Esophagus (tissue), 2 donors: ENCODE measurements around the gene SYNPR. TPM values are rescaled to one million over a fixed set of nuclear protein-coding genes. Genes with fewer than 3 reads are reported as not detected.

ENCODE experiments used
- H3K27ac ChIP-seq, 2 donors: one replicate each; pipeline ENCODE4 v1.5.1; 2013; ENCODE audit warnings: low read depth in 2 of 2, mild to moderate bottlenecking in 2 of 2, inconsistent platforms in 1 of 2, low read length in 1 of 2, moderate library complexity in 1 of 2
- H3K27me3 ChIP-seq, 2 donors: one replicate each; pipeline ENCODE4 v1.6.1; 2013; ENCODE audit warnings: low read length in 2 of 2, control low read depth in 1 of 2, mild to moderate bottlenecking in 1 of 2; ENCODE audit not compliant: insufficient read depth in 2 of 2, control insufficient read depth in 1 of 2
- H3K36me3 ChIP-seq, 2 donors: one replicate each; pipeline ENCODE4 v1.6.1; 2013; ENCODE audit warnings: low read length in 1 of 2; ENCODE audit not compliant: control insufficient read depth in 2 of 2, insufficient read depth in 2 of 2
- H3K4me1 ChIP-seq, 2 donors: one replicate each; pipeline ENCODE4 v1.6.1; 2013; ENCODE audit warnings: low read length in 1 of 2; ENCODE audit not compliant: control insufficient read depth in 2 of 2, insufficient read depth in 2 of 2
- H3K4me3 ChIP-seq, 2 donors: one replicate each; pipeline ENCODE4 v1.5.1; 2013; ENCODE audit warnings: low read length in 2 of 2, mild to moderate bottlenecking in 2 of 2, low read depth in 1 of 2, moderate library complexity in 1 of 2
- H3K9me3 ChIP-seq, 2 donors: one replicate each; pipeline ENCODE4 v1.6.1; 2013; ENCODE audit warnings: mild to moderate bottlenecking in 2 of 2, low read depth in 1 of 2, low read length in 1 of 2, moderate library complexity in 1 of 2; ENCODE audit not compliant: control insufficient read depth in 2 of 2, insufficient read depth in 1 of 2
- WGBS, 2 donors: extraction: QIAGEN DNeasy Blood & Tissue Kit; methylation state at CpG; one replicate each; pipeline ENCODE4 v1.1.7; 2013; 5-methylcytosine and 5-hydroxymethylcytosine counted together
- polyA plus RNA-seq, 2 donors: library from polyadenylated mRNA; stranded (reverse); fragments of 200-250 nt; gene quantifications; one replicate each; pipeline ENCODE4 v1.2.3, GENCODE V29; 2013
- donor health status: healthy with polysubstance abuse.
- donor health status: Bipolar disorder and iron deficiency.

SYNPR gene
- polyA plus RNA-seq, 2 donors = not detected

- Histone ChIP-seq H3K4me3 (no peak overlapping the region), H3K4me1 (no peaks in the 10 kb centered on the region), H3K36me3 (no peaks in the 10 kb centered on the region), H3K27me3 (no peaks in the 10 kb centered on the region), H3K9me3 (no peaks in the 10 kb centered on the region), H3K27ac (no peak overlapping the region)
Observed at GRCh38 chr3:63295806-63296205, 17.7 kb downstream of the SYNPR start.

DNA sequence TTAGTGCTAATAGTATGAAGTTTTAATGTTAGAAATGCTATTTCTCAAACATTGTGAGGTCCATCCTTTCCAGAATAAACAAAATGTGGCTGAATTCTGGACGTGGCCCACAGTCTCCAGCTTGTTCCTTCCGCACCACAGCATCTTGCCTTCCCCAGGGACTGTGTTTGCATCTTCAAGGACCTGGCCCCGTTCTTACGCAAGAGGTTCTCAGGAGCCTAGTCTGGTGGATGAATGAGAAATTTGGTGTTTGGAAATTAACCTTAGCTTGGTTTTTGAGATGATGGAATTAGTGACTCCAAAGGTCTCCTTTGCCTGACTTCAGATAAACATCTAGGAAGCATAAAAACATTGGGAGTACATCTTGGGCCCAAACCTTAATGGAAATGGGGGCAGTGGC lies 18.1 kb downstream of the SYNPR start:
- 76 to 88% methylated on average over 4 of the region's 4 CpGs for WGBS, 2 donors
- Histone ChIP-seq H3K27me3 (no peaks in the 10 kb centered on the region), H3K27ac (no peak overlapping the region), H3K36me3 (no peaks in the 10 kb centered on the region), H3K4me1 (no peaks in the 10 kb centered on the region), H3K9me3 (no peaks in the 10 kb centered on the region), H3K4me3 (no peak overlapping the region)

DNA sequence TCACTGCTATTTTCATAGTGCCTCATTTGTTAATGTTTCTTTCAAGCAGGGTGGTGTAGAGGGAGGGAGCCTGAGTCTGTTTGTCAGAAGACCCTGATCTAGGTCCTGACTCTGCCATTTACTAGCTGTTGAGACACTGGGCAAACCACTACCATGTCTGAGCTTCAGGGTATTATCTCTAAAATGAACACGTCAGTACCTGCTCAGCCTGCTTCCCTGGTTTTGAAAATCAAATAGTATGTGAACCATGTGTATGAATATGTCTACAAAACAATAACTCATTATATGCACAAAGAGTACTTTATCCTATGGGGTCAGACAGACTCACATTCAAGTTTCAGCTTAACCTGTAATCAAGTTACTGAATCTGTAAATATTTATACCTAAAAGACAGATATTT lies 25.1 kb downstream of the SYNPR start:
- Histone ChIP-seq H3K9me3 (no peaks in the 10 kb centered on the region), H3K36me3 (no peaks in the 10 kb centered on the region), H3K4me1 (no peaks in the 10 kb centered on the region), H3K4me3 (no peak overlapping the region), H3K27ac (no peak overlapping the region), H3K27me3 (no peaks in the 10 kb centered on the region)
- WGBS, 2 donors = 17 to 44% methylated on average over 1 of the region's 1 CpG

GRCh38 chr3:63304421-63304820 lies 26.3 kb downstream of the SYNPR start:
- Histone ChIP-seq H3K27me3 (no peaks in the 10 kb centered on the region), H3K9me3 (no peaks in the 10 kb centered on the region), H3K27ac (no peak overlapping the region), H3K4me3 (no peak overlapping the region), H3K4me1 (no peaks in the 10 kb centered on the region), H3K36me3 (no peaks in the 10 kb centered on the region)

DNA sequence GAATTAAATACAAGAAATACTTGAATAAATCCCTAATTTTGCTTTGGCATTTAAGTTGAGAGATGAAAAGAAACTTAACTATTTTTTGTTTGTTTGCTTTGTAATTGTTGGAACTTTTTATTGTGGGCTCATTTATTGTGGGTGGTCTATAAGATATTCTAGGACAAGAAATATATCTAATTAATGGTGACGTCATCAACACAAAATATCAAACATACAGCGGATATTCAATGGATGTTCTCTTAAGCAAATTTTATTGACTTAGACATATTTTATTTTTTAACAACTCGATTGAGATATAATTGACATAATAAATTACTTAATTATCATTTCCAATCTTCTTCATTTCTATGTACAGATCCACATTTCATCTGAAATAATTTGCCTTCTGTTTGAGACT lies 30.0 kb downstream of the SYNPR start:
- H3K27ac ChIP-seq = no peak overlapping the region
- no peaks in the 10 kb centered on the region for H3K4me1 ChIP-seq
- no peaks in the 10 kb centered on the region for H3K9me3 ChIP-seq
- WGBS, 2 donors = 77 to 78% methylated on average over 3 of the region's 3 CpGs
- peaks cover 0 to 3% of the 10 kb centered on the region in 2 donors for H3K27me3 ChIP-seq
- H3K4me3 ChIP-seq = no peak overlapping the region
- H3K36me3 ChIP-seq = no peaks in the 10 kb centered on the region

DNA sequence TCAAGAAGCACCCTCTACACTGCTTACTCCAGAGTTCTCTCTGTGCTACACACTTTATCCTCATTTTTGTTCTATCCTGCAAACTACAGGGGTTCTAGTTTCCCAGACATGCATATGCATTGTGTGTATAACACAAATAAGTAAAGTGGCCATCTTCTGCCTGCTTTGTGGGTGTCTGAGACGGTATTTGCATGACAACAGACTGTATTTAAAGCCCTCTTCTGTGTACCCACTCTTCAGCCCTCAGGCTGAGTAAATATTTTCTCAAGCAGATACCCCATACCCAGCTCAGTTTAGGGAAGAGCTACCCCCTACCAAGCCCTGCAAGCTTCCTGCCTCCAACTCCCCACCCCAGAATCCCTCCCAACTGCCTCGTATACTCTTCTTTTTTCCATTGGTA lies 31.7 kb downstream of the SYNPR start:
- H3K36me3 ChIP-seq = no peaks in the 10 kb centered on the region
- no peaks in the 10 kb centered on the region for H3K9me3 ChIP-seq
- H3K4me3 ChIP-seq = no peak overlapping the region
- H3K27me3 ChIP-seq = peaks cover 0 to 3% of the 10 kb centered on the region in 2 donors
- H3K4me1 ChIP-seq = no peaks in the 10 kb centered on the region
- no peak overlapping the region for H3K27ac ChIP-seq
- 19 to 23% methylated on average over 2 of the region's 2 CpGs for WGBS, 2 donors

GRCh38 chr3:63323766-63324165 lies 45.7 kb downstream of the SYNPR start:
- Histone ChIP-seq H3K9me3 (no peaks in the 10 kb centered on the region), H3K27me3 (no peaks in the 10 kb centered on the region), H3K36me3 (no peaks in the 10 kb centered on the region), H3K27ac (no peak overlapping the region), H3K4me1 (no peaks in the 10 kb centered on the region), H3K4me3 (no peak overlapping the region)

- H3K27me3 ChIP-seq = no peaks in the 10 kb centered on the region
- H3K36me3 ChIP-seq = no peaks in the 10 kb centered on the region
- no peaks in the 10 kb centered on the region for H3K9me3 ChIP-seq
- 75 to 80% methylated on average over 2 of the region's 2 CpGs for WGBS, 2 donors
- no peaks in the 10 kb centered on the region for H3K4me1 ChIP-seq
- no peak overlapping the region for H3K4me3 ChIP-seq
- H3K27ac ChIP-seq = no peak overlapping the region
Observed at GRCh38 chr3:63324621-63325020, 46.5 kb downstream of the SYNPR start.

DNA sequence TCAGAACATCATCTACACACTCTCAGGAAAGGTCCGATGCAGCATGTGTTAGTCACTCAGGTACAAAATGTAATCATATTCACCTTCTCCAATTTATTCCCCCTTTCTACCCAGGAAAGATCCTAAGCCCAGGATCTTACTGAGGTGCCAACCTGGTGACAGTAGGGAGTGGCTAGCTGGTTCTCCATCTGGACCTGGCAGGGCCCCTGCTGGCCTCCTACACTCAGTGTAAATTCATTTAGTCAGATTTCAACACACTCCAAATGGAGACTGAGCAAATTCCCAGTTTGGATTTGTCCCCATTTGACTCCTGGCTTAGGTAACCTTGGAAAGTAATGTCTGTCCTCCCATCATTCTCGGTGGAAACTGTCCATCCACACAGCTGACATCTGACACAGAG lies 47.3 kb downstream of the SYNPR start:
- WGBS, 2 donors = 81 to 85% methylated on average over 2 of the region's 2 CpGs
- Histone ChIP-seq H3K36me3 (no peaks in the 10 kb centered on the region), H3K4me1 (no peaks in the 10 kb centered on the region), H3K9me3 (no peaks in the 10 kb centered on the region), H3K4me3 (no peak overlapping the region), H3K27me3 (no peaks in the 10 kb centered on the region), H3K27ac (no peak overlapping the region)

- no peaks in the 10 kb centered on the region for H3K9me3 ChIP-seq
- no peaks in the 10 kb centered on the region for H3K36me3 ChIP-seq
- no peak overlapping the region for H3K27ac ChIP-seq
- H3K4me1 ChIP-seq = no peaks in the 10 kb centered on the region
- no peaks in the 10 kb centered on the region for H3K27me3 ChIP-seq
- no peak overlapping the region for H3K4me3 ChIP-seq
Observed at GRCh38 chr3:63328365-63328764, 50.3 kb downstream of the SYNPR start.
